HepG2 (cell line): ENCODE results near the gene RIMBP2. TPM values are rescaled to one million over a fixed set of nuclear protein-coding genes. Genes with fewer than 3 reads are reported as not detected.

Experiments
- ATAC-seq: fragments of 200-7000 bp; cut with Tn5 transposase; 3 replicates; pipeline ENCODE4 v1.9.1; 2020; ENCODE audit warnings: mild to moderate bottlenecking, moderate library complexity
- BruUV-seq: library from RNA; stranded (reverse); fragments of 400-500 nt; replicated peaks from 2 replicates; lab custom pipeline; 2021; lab: Mats Ljungman, UMichigan
- CTCF ChIA-PET: fragments of 300-600 bp; formaldehyde crosslinking; extraction: SDS; loops from one replicate; lab custom pipeline; 2021; ENCODE audit warnings: low total read pairs, inconsistent platforms, low intra/inter-chr PET ratio; lab: Yijun Ruan, JAX
- POLR2A ChIA-PET: fragments of 350-600 bp; sonication (Branson Sonifier 250); formaldehyde crosslinking; loops from one replicate; lab custom pipeline; 2020; ENCODE audit warnings: antibody characterized with exemption, inconsistent platforms; lab: Yijun Ruan, JAX
- DNase-seq: peaks from one replicate; pipeline ENCODE4 v3.0.0-alpha.2; 2015; ENCODE audit warnings: low spot score
- FAIRE-seq: peaks from 3 replicates; lab custom pipeline; 2011; peaks lifted over from hg19 to GRCh38; lab: Jason Lieb, UNC
- H2AFZ ChIP-seq: one replicate; pipeline ENCODE4 v1.6.1; 2011; ENCODE audit warnings: low read length, inconsistent platforms
- H3K27ac ChIP-seq: fragments of 300-600 bp; 3 replicates; pipeline ENCODE4 v1.8.0; 2011; ENCODE audit warnings: mixed run types, mild to moderate bottlenecking, mixed read lengths, low read length, inconsistent platforms; ENCODE audit not compliant: insufficient read depth; ENCODE audit errors: extremely low read length
- H3K27me3 ChIP-seq, 2 experiments: fragments of 200-600 bp in 1 of 2; 2 replicates in 1 of 2; 3 replicates in 1 of 2; pipeline versions ENCODE4 v1.6.0 to v1.8.0; 2011; ENCODE audit warnings: low read length in 2 of 2, mild to moderate bottlenecking in 2 of 2, moderate library complexity in 2 of 2, inconsistent platforms in 1 of 2; ENCODE audit not compliant: insufficient read depth in 2 of 2, control insufficient read depth in 1 of 2
- H3K36me3 ChIP-seq, 2 experiments: fragments of 200-600 bp in 1 of 2; replicated peaks in 1 of 2; 2 replicates in 1 of 2; 3 replicates in 1 of 2; pipeline versions ENCODE4 v1.5.1 to v1.8.0; 2011; ENCODE audit warnings: low read length in 2 of 2, inconsistent platforms in 1 of 2; ENCODE audit not compliant: insufficient read depth in 2 of 2, control insufficient read depth in 1 of 2
- H3K4me1 ChIP-seq: 2 replicates; pipeline ENCODE4 v1.5.1; 2012; ENCODE audit warnings: low read length, inconsistent platforms; ENCODE audit not compliant: insufficient read depth
- H3K4me2 ChIP-seq: 2 replicates; pipeline ENCODE4 v1.6.0; 2011; ENCODE audit warnings: low read depth, low read length, inconsistent platforms
- H3K4me3 ChIP-seq, 3 experiments: fragments of 200-600 bp in 1 of 3; sonication (generic), shearing (Covaris generic) in 1 of 3; replicated peaks in 1 of 3; 2 replicates each; pipeline ENCODE4 v1.5.1; 2011 to 2016; ENCODE audit warnings: low read length in 3 of 3, inconsistent platforms in 2 of 3, low read depth in 2 of 3, mild to moderate bottlenecking in 2 of 3, control low read depth in 1 of 3, mixed read lengths in 1 of 3; ENCODE audit not compliant: insufficient read depth in 1 of 3
- H3K79me2 ChIP-seq: one replicate; pipeline ENCODE4 v1.6.1; 2011; ENCODE audit warnings: low read length, inconsistent platforms; ENCODE audit not compliant: insufficient read depth
- H3K9ac ChIP-seq: 2 replicates; pipeline ENCODE4 v1.6.0; 2011; ENCODE audit warnings: mild to moderate bottlenecking, low read depth, low read length, inconsistent platforms; ENCODE audit not compliant: insufficient read depth
- H3K9me3 ChIP-seq: 2 replicates; pipeline ENCODE4 v1.5.1; 2012; ENCODE audit warnings: mild to moderate bottlenecking, low read length
- H4K20me1 ChIP-seq: 2 replicates; pipeline ENCODE4 v1.6.0; 2011; ENCODE audit warnings: inconsistent platforms, mild to moderate bottlenecking, low read length, moderate library complexity; ENCODE audit not compliant: insufficient read depth
- CEBPB ChIP-seq: IDR thresholded peaks from 2 replicates; pipeline ENCODE4 v1.6.1; 2011; ENCODE audit warnings: low read depth, low read length, improper control_type of control experiment, borderline replicate concordance
- CEBPG ChIP-seq: IDR thresholded peaks from 2 replicates; pipeline ENCODE4 v1.6.1; 2016
- HDAC6 ChIP-seq: fragments of 200-600 bp; sonication (generic); IDR thresholded peaks from 2 replicates; pipeline ENCODE4 v1.7.0; 2017; ENCODE audit warnings: mild to moderate bottlenecking, antibody characterized with exemption, low read length, low read depth
- MAF1 ChIP-seq: sonication (generic); formaldehyde crosslinking; IDR thresholded peaks from 2 replicates; pipeline ENCODE4 v1.5.0; 2020; ENCODE audit warnings: missing genetic modification reagents, borderline replicate concordance
- NCOA2 ChIP-seq: sonication (generic); formaldehyde crosslinking; IDR thresholded peaks from 2 replicates; pipeline ENCODE4 v1.8.0; 2022; ENCODE audit warnings: inconsistent platforms
- PHF20 ChIP-seq: sonication (generic); formaldehyde crosslinking; IDR thresholded peaks from 2 replicates; pipeline ENCODE4 v1.5.0; 2020; ENCODE audit warnings: mild to moderate bottlenecking, missing genetic modification reagents
- SAFB2 ChIP-seq: sonication (generic); formaldehyde crosslinking; IDR thresholded peaks from 2 replicates; pipeline ENCODE4 v1.5.1; 2020; ENCODE audit warnings: missing genetic modification reagents, low read depth, mild to moderate bottlenecking, borderline replicate concordance
- U2AF2 ChIP-seq: fragments of 200-400 bp; formaldehyde crosslinking; IDR thresholded peaks from 2 replicates; pipeline ENCODE4 v1.6.1; 2017; ENCODE audit warnings: low read depth, mild to moderate bottlenecking, low read length
- ZFP36L2 ChIP-seq: sonication (generic); formaldehyde crosslinking; IDR thresholded peaks from 2 replicates; pipeline ENCODE4 v1.4.0; 2020; ENCODE audit warnings: missing genetic modification reagents
- ZNF570 ChIP-seq: sonication (generic); formaldehyde crosslinking; IDR thresholded peaks from 2 replicates; pipeline ENCODE4 v1.4.0; 2020; ENCODE audit warnings: mild to moderate bottlenecking, missing genetic modification reagents, borderline replicate concordance
- WGBS: methylation state at CpG from one replicate; pipeline ENCODE4 v1.1.6; 2017; ENCODE audit warnings: low lambda C conversion rate; 5-methylcytosine and 5-hydroxymethylcytosine counted together
- in situ Hi-C: cut with HindIII; loops from 2 replicates; pipeline ENCODE4 v1.10.0; 2017; ENCODE audit warnings: low pct_unique_long_range_greater_than_20kb; ENCODE audit not compliant: extremely low pct_ligation_motif_present
- intact Hi-C: fragments of 100-400 bp; cut with micrococcal nuclease; formaldehyde crosslinking; loops from one replicate; pipeline ENCODE4 v1.10.0; 2022; ENCODE audit not compliant: unreplicated experiment
- polyA plus RNA-seq, 8 experiments: library from polyadenylated mRNA; depleted of rRNA in 3 of 8; stranded (reverse) in 7 of 8; unstranded in 1 of 8; fragments of >200 nt; fragmentation: Illumina TruSeq in 4 of 8; extraction: Trizol in 4 of 8; gene quantifications; 2 replicates each; pipeline versions ENCODE4 v1.2.1 to v1.2.3, GENCODE V29; 2011 to 2016; ENCODE audit warnings: low read depth in 4 of 8, missing spikeins in 1 of 8, mixed read lengths in 1 of 8; ENCODE audit not compliant: insufficient read depth in 1 of 8
- total RNA-seq, 5 experiments: library from RNA; depleted of rRNA; stranded (reverse); fragments of >200 nt; fragmentation: Illumina TruSeq; extraction: Trizol; gene quantifications; 2 replicates each; pipeline ENCODE4 v1.2.3, GENCODE V29; 2016; ENCODE audit warnings: low read depth in 1 of 5
- TF ChIP-seq, protein P1 (sequence below): sonication (generic); formaldehyde crosslinking; IDR thresholded peaks from 2 replicates; pipeline ENCODE4 v1.4.0; 2020; ENCODE audit warnings: missing genetic modification reagents
- TF ChIP-seq, protein P2 (sequence below): sonication (generic); formaldehyde crosslinking; IDR thresholded peaks from 2 replicates; pipeline ENCODE4 v1.5.1; 2020; ENCODE audit warnings: missing genetic modification reagents, mild to moderate bottlenecking, borderline replicate concordance

RIMBP2 gene
- total and polyA plus RNA-seq, 2 of the 13 experiments (the other 11 are each of a cell fraction or from before 2014, with no cell fraction given), result 0.03 TPM; not detected in 1

DNA sequence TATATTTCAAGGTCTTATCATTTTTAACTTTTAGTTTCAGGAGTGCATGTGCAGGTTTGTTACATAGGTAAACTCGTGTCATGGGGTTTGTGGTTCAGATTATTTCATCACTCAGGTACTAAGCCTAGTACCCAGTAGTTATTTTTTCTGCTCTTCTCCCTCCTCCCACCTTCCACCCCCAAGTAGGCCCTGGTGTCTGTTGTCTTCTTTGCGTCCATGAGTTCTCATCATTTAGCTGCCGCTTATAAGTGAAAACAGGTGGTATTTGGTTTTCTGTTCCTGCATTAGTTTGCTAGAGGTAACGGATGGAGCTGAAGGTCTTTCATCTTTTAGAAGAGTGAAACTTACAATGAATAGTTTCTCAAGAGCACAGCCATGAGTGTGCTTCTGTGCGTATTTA is 354.0 kb downstream of the RIMBP2 start (continued):
- TF ChIP-seq, protein P1, sequence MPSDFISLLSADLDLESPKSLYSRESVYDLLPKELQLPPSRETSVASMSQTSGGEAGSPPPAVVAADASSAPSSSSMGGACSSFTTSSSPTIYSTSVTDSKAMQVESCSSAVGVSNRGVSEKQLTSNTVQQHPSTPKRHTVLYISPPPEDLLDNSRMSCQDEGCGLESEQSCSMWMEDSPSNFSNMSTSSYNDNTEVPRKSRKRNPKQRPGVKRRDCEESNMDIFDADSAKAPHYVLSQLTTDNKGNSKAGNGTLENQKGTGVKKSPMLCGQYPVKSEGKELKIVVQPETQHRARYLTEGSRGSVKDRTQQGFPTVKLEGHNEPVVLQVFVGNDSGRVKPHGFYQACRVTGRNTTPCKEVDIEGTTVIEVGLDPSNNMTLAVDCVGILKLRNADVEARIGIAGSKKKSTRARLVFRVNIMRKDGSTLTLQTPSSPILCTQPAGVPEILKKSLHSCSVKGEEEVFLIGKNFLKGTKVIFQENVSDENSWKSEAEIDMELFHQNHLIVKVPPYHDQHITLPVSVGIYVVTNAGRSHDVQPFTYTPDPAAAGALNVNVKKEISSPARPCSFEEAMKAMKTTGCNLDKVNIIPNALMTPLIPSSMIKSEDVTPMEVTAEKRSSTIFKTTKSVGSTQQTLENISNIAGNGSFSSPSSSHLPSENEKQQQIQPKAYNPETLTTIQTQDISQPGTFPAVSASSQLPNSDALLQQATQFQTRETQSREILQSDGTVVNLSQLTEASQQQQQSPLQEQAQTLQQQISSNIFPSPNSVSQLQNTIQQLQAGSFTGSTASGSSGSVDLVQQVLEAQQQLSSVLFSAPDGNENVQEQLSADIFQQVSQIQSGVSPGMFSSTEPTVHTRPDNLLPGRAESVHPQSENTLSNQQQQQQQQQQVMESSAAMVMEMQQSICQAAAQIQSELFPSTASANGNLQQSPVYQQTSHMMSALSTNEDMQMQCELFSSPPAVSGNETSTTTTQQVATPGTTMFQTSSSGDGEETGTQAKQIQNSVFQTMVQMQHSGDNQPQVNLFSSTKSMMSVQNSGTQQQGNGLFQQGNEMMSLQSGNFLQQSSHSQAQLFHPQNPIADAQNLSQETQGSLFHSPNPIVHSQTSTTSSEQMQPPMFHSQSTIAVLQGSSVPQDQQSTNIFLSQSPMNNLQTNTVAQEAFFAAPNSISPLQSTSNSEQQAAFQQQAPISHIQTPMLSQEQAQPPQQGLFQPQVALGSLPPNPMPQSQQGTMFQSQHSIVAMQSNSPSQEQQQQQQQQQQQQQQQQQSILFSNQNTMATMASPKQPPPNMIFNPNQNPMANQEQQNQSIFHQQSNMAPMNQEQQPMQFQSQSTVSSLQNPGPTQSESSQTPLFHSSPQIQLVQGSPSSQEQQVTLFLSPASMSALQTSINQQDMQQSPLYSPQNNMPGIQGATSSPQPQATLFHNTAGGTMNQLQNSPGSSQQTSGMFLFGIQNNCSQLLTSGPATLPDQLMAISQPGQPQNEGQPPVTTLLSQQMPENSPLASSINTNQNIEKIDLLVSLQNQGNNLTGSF, result no peak
- no peak for TF ChIP-seq U2AF2
- TF ChIP-seq, protein P2, sequence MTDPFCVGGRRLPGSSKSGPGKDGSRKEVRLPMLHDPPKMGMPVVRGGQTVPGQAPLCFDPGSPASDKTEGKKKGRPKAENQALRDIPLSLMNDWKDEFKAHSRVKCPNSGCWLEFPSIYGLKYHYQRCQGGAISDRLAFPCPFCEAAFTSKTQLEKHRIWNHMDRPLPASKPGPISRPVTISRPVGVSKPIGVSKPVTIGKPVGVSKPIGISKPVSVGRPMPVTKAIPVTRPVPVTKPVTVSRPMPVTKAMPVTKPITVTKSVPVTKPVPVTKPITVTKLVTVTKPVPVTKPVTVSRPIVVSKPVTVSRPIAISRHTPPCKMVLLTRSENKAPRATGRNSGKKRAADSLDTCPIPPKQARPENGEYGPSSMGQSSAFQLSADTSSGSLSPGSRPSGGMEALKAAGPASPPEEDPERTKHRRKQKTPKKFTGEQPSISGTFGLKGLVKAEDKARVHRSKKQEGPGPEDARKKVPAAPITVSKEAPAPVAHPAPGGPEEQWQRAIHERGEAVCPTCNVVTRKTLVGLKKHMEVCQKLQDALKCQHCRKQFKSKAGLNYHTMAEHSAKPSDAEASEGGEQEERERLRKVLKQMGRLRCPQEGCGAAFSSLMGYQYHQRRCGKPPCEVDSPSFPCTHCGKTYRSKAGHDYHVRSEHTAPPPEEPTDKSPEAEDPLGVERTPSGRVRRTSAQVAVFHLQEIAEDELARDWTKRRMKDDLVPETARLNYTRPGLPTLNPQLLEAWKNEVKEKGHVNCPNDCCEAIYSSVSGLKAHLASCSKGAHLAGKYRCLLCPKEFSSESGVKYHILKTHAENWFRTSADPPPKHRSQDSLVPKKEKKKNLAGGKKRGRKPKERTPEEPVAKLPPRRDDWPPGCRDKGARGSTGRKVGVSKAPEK (CRISPR knock-in tag), result no peak

DNA sequence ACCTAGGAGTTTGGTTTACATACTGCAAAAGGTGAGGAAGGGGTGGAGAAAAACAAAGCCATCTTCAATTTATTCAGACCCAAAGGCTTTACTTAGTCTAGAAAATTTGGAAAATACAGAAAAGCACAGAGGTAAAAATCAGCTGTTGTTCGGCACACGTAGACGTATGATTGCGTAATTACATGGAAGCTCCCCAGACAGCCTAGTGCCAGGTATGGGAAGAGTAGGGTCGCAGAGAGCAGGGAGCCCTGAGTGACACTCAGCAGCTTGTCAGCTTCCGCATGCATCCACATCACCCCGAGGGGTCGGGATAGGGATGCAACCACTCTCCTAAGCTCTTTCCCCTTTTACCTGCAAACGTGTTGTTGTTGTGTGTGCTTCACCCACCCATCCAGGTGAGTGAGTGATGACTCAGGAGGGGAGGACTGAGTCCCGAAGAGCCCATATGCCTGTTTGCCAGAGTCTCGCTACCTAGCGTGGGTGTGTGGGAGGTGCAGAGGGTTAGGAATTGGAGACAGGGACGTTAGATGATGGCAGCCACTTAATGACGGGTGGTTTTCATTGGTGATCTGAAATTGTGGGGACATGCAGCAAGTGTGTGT is 358.3 kb downstream of the RIMBP2 start:
- TF ChIP-seq SAFB2 (CRISPR knock-in tag) (no peak), NCOA2 (CRISPR knock-in tag) (no peak), MAF1 (no peak), PHF20 (CRISPR knock-in tag) (no peak), CEBPB (peak; percentile 78), ZNF570 (no peak), CEBPG (CRISPR knock-in tag) (0 out of 2 replicates have a peak, but pooled peaks have one; percentile 32), HDAC6 (no peak), ZFP36L2 (CRISPR knock-in tag) (no peak)
- Histone ChIP-seq H4K20me1 (no peaks in the 10 kb centered on the region), H2AFZ (no peak overlapping the region), H3K79me2 (no peaks in the 10 kb centered on the region), H3K9me3 (no peaks in the 10 kb centered on the region), H3K27ac (no peak overlapping the region), H3K4me2 (no peak overlapping the region), H3K9ac (no peak overlapping the region), H3K4me3 (no peak overlapping the region), H3K4me1 (no peaks in the 10 kb centered on the region), H3K27me3 (peaks cover 0 to 63% of the 10 kb centered on the region in 2 experiments; a peak in 4 of 5 replicates), H3K36me3 (no peaks in the 10 kb centered on the region)
- CTCF ChIA-PET, result no interaction called here
- WGBS, result 25% methylated on average over 14 of the region's 14 CpGs
- intact Hi-C loops, result no loop called here
- DNase-seq (no peak), ATAC-seq (no peak), FAIRE-seq (no peak)
- BruUV-seq, result no TSS peak
- in situ Hi-C loops, result no loop called here
- POLR2A ChIA-PET, result no interaction called here
